T-helper 2 cell (primary cell): ENCODE measurements around the gene FILIP1.

Experiments used
- DNase-seq, 5 experiments: peaks; one replicate each; pipeline versions ENCODE4 v3.0.0 to v3.0.0-alpha.2; 2012 to 2022

The FILIP1 gene

DNA sequence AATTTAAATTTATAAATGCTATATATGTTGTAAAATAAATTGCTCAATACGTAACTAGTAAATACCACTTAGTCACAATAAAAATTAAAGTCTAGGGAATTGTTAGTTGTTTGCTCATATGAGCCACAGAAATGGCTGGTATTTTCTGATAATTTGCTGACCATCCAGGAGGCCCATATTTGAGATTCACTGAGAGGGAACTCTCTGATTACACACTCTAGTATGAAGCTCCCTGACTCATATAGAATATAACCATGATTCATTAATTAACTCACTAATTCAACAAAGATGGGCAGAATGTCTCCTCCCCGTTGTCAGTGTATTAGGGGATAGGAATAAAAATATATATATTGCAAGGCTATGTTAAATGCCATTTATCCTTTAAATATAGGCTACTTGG, 162.4 kb downstream of the FILIP1 start:
- no peak for DNase-seq

DNA sequence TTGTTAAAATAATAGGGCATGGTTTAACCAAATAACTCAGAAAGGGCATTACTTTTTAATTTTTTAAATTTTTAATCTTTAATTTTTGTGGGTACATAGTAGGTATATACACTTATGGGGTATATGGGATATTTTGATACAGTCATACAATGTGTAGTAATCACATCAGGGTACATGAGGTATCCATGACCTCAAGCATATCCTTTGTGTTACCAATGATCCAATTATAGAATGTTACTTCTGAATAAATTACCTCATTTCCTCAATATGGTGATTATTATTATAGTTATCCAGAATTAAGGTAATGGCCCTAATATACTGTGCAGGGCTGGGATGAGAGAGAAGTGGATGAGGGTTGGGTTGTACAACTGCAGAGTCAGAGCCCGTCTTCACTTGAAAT, 163.9 kb downstream of the FILIP1 start:
- no peak for DNase-seq

DNA sequence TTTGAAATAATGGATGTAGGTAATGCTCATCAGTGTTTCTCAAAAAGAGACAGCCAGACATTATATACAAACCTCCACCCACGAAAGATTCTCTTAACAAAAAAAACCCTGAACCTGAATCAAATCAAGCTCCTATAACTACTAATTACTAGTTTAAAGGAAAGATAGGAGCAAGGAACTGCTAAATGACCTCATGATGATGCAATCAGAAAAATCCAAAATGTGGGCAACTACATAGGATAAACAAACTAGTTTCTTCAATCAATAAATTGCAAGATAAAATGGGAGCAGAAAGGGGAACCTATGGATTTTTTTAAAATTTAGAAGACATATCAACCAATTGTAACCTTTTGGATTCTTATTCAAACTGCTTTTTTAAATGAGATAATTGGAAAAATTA, 165.8 kb downstream of the FILIP1 start:
- no peak for DNase-seq

DNA sequence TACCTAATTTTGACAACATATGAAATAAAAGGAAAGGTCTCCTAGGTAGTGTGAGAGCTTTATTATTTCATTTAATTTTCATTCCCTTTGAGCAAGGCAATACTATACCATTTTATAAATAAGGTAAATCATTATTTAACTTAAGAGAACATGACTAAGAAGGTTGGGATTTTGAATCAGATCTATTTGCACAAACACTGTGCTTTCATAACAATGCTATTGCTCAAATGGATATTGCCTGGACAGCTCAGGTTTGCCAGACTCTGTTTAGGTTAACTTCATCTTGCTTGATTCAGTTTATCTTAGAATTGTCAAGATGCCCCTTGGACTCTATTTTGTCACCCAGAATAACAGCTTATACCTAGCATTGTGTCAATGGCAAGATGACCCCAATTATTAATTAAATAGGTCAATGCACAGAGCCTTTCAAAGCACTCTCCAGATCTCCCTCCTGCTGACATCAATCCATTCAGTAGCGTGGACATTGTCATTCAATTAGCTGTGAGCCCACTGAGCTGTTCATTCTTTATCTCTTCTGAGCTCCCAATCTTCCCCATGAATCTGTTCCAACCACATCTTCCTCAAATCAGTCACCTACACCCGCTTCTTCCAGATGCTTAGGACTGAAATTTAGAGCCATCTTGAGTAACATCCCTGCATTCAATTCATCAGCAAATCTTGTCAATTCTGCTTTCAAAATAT, 166.9 kb downstream of the FILIP1 start:
- no peak for DNase-seq

DNA sequence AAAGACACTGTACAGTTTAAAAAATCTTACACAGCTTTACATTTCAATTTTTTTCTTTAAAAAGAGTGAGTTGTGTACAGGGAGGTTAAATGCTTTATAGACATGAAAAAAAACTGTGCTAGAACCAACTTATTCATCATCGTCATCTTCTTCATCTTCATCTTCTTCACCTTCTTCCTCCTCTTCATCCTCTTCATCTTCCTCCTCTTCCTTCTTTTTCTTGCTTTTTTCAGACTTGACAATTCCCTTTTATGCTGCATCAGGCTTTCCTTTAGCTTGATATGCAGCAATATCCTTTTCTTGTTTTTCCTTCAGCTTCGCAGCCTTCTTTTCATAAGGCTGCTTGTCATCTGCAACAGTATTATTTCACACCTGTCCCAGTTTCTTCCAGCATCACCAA, 174.7 kb downstream of the FILIP1 start:
- no peak for DNase-seq

DNA sequence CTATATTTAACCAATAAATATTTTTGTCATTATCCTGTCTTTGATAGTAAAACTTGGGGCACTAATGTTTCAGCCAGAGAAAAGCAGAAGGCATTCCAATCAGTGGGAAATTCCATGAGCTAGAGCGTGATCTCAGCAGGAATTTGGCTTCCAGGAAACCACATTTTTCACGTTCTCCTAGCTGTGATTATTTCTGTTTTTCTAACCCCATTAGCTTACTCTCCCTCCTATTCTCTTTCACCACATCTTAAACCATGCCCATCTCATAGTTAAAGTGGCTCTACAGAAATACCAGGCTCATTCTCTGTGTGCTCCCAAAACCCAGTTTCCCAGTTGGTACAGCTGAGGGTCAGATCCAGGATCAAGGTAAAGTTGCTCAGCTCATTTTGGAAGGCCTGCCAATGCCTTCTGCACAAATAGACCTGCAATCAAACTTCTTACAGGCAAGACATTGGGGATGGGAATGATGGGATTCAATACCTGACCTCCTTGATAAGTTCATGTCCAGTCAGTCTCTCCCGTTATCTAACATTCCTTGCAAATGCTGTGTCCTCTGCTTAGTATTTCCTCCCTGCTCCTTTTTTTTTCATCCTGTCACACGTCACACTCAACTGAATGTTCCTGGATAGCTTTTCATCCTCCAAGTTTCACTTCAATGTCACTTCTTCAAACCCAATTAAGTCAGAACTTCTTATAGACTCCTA, 175.9 kb downstream of the FILIP1 start:
- DNase-seq = no peak

DNA sequence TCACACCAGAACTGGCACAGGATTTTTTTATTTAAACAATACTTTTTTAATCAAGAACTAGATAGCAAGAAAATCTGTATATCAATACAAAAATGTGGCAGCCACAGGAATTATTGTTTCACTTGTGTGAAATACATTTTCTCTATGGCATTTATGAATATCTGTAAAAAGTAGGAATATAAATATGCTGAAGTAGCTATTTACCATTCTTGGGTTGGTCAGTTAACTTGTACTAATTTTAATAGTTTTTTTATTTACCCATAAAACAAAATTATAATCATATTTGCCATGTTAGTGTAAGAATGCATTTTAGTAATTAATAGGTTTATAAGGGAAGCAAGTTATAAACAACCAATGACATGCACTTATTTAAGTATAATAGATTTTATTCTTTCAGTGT, 177.6 kb downstream of the FILIP1 start:
- no peak for DNase-seq

DNA sequence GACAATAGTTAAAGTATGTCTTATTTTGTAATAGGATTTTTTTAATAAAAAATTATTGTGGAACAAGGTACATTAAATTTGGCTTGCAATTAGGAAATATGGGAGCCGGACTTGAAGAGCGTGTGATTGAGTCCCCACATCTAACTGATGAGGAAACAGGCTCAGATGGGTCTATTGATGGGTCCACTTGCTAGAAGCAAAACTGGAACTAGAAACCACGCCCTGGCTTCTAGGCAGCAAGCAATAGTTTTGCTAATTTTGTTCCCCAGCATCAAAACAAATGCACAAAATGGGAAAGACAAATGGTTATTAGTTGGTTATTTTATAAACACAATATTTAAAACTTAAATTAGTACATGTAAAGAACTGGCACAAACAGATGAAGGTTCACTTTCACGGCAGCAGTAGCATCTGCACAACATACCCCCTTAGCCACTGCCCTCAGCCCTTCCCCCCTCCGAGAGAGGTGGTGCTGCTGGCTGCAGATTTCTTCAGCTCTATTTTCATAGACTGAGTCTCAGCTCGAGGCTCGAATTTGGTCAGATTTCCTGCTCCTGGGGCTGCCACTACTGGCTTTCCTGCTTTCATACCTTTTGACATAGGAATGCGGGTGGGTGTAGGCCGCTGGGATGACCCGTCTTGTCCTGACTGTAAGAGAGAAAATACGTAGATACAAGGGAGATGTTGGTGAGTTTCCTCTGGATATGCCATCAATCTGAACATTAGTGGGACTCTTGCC, 185.2 kb downstream of the FILIP1 start:
- no peak for DNase-seq

DNA sequence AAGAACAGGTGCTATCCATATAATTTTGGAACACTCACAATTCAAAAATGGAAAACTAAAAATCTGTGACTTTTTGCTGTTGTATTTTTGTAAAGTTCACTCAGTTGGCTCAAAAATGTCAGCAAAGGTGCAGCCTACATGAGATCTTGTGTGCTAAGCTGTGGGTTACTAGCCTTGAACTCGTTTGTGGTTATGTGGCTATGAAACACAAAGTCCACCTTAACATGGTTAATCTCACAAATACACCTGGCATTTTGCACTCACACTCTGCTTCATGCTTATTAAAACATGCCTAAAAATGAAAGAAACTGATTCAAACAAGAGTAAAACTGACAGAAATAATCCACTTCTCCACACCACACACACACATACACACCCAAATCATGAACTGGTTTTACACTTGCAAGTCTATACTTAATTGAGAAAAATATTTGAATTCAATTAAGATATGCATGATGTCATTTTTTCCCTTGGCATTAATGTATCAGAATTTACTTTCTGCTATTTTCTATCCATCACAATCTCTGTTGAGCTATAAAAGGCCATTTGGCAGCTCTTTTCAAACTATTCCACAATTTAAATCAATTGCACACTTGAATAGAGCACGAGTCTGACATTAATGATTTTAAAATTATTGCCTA, 186.1 kb downstream of the FILIP1 start:
- peak in 1 of 5 experiments; percentile 38 for DNase-seq

DNA sequence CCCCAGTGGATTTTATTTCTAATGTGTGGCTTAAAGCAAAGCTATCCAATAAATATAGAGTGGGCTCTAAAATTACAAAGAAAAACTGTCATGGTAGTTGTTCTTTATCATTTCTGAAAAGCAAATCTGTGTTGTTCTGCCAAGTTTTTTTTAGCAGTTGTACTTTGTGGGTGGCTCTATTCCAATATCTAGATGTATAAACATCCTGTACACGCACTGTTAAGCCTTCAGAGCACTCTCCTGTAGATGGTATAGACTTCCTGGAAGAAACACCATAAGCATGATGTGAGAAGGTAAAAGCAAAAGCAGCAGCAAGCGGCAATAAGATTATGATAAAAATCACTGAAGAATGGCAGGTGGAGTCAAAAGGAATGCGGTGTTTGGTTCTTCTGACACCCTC, 187.5 kb downstream of the FILIP1 start:
- DNase-seq = peak in 1 of 5 experiments; percentile 67

DNA sequence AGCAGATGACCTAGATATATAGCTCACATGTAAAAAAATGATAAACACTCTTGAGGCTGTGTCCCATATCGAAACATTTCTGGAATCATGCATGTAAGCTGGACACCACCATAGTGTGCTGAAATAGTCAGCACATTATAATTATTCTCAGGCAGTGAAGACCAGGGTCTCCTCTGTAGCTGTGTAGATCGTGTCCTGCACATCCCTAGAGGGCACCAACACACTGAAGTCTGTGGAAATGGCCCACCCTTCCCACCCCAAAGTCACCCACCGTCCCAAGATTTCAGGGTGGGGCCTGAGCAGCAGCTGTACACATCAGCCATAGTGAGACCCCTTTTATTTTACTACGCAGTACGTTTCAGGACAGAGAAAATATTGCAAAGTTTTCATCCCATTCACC, 188.0 kb downstream of the FILIP1 start:
- DNase-seq = no peak

DNA sequence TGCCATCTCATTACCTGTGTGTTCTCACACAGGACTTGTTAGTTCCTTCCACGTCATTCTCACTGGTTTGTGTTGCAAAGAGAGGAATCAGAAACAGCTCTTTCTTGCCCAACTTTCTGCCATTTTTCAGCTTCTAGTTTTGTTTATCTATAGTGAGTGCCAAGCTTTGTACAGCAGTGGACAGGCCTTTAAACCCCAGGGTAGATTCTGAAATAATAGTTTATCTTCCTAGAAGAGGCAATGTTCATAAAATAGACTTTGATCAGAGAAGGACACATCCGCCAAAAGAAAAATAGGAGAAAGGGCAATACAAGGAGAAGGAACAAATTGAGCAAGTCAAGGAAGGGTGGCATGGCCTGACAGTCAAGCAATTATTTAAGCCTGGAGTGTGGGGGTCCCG, 191.3 kb downstream of the FILIP1 start:
- DNase-seq = no peak

DNA sequence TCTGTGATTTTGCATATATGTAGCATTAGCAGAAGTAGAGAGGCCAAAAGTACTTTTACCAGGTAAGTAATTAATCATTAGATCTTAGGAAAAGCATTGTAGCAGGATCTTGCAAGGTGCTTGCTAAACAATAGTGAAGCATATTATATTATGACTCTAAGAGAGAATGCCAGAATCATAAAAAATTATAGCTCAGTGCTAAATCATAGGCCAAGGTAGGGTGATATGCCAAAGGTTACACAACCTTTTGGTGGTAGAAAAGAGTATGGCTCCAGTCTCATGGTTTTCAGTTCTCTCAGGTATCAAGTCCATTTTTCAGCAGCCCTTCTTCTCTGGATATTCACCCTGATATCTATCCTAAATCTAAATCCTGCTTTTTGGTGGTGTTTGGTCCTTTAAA, 192.1 kb downstream of the FILIP1 start:
- DNase-seq = no peak

DNA sequence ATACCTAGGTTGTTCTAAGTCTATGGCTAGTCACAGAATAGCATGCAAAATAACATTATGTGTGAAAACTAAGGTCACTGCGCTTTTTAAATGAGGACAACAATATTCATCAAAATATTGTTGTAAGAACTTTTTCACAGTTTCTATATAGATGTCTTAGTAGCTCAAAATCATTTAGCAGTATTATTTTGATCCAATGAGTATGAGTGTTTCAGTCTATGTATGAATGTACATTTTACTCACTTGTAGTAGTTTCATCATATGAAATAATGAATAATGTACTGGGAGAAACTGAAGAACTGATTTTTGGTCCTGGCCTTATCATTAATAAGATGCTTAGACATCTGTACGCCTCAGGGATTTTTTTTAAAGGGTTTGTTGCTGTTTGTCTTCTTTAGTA, 192.5 kb downstream of the FILIP1 start:
- DNase-seq = no peak

DNA sequence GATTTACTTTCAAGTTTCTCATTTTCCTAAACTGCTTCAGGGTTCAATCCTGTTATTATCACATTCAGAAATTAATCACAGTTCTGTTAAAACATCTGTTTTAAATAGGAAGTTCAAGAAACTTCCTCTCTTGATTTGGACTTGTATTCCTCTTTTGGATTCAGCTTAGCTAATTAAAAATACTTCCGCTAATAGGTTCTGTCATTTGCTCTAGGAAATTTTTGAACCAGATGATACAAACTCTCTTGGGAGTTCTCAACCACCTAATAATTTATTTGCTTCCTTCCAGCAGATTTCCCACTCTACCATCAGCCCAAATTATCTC, 193.1 kb downstream of the FILIP1 start:
- no peak for DNase-seq

DNA sequence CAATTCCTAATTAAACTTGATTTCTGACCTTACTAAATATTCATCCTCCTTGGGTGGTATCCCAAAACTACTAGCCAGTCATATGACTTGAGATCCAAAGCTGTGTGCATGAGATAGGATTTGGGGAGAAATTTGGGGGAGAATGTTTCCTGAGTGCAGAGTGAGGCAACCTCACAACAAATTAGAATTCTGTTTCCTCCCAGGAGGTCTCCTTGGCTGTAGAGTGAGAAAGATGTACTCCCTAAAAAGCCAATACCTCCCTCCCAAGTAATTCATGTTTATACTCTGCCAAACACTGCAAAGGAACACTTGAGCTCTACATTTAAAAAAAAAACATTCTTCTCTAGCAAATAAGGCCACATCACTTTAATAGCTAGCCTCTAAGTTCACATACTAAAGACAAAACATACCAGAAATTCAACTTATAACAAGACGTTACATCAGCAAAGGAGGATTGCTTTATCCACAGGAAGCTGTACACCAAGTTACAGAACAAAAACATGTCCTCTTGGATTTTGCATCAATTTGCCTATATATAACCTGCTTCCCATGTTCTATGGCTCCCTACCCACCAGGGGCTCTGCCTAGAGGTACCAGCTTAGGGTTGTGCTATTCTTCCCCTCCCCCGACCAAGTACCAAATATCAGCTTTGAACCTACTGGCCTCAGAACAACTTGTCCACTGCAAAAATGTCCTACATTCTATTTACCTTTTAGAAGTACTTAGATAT, 193.6 kb downstream of the FILIP1 start:
- DNase-seq = no peak

DNA sequence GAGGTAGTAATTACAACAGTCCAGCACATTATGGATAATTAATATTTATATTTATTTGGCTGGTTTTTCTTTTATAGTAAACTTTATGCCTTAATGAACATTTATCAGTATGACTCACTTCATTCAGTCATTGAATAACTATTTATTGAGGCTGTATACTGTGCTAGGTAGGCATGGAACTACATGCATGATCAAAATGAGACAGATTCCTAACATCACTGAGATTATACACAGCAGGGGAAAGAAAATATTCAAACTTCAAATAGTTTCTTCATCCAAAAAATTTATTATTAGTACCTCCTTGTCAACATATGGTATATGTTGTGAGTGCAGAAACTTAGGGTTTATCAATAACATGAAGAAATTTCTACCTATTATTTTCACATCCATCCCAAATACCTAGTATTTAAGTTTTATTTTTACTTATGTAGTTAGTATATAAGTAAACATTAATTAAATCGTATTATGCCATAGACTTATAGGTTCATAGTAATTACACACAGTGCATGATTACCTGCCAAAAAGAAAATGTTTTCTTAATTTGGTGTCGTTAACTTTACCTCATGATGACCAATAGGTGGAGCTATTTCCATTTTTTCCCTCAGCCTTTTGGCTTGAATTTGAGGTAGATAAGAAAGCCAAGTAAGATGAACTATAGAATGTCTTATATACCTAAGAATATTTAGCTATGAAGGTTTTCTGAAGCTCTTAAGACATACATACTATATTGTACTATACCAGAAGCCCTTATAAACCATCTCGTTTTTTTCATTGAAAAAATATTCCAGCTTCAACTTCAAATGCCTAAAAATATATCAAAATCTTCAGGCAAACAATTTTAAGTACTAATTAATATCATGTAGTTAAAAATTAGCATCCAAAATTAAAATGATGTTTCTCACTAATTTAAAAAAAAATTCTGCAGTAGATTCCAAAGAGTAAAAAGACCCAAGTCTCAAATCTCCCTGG, 196.5 kb downstream of the FILIP1 start:
- DNase-seq = peak in 2 of 5 experiments; percentile 24 to 72

DNA sequence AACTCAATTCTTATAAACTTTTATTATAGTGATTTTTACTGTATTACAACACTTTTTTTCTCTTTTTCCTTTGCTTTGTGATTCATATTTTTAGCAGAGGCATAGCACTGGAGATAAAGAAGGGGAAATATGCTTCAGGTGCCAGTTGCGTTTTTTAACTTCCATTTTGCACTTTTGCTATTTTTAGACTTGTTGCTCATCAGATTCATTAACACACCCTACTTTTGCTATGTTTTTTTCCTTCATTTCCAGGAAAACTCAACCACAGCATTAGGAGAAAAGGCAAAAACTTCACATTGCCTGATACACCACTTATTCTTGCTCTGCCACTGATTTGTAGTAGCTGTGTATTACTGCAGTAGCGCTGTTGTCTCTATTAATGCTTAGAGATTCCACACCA, 201.0 kb downstream of the FILIP1 start:
- DNase-seq = no peak

DNA sequence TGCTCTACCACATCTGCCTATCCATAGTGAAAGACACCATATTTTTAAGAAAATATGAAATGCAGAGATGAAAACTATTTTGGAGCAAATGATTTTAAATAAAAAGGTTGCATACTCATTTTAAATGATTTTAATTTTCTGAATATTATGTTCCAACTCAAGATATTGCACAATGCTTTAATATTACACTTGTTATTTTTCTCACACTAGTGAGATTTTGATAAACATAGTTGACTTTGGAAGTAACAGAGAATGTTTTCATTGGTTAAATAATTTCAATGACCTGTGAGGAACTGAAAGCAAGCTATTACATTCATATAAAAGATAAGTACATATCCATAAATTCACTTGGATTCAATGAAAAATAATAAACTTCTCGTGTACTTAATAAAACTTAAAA, 201.9 kb downstream of the FILIP1 start:
- DNase-seq = no peak

DNA sequence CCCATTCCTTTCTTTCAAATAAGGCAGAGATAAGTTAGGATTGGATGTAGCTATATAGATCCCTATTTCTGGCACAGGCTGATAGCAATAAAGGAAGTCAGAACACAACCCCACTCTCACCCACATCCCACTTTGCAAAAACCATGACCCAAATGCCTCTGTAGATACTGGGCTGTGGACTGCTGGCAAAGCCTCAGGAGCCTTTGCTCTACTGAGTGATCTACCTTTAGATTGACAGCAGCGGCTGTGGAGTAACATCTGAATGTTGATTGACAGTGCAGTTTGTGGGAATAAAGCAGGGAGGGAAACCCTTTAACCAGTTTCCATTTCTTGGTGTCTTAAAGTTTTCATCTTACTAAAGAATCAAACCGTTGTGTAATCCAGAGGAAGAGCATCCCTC, 202.3 kb downstream of the FILIP1 start:
- no peak for DNase-seq

DNA sequence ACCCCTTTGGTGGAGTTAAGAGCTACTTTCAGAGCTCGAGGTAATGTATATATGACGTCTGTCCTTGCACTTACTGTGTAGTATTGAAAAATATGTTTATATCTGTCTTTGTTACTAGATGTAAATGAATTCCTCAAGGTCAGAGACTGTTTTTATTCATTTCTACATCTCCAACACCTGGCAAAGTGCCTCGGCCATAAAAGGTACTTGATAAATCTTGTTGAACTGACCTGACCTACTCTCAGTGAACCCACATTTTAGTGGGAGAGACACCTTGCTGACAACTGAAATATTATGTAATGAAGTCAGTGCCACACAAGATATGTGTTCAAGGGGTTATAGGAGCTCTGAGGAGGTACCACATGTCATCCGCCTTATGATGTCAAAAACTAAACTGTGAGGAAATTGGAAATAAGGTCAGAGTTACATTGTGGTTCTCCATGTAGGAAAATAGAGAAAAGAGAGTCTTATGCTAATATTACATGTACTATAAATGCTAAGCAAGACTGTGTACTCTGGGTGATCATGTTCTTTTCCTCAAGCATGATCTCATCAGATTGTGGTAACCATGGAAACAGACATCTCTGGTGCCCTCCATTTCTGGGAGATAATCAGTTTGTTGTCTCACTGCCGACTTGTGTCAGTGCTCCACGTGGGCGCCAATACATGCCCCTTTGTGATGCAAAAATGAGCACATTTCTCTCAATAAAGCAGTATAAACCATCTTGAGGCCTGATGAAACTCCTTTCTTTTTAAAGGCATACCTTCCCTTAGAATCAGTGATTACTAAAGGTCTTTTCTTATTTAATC, 203.3 kb downstream of the FILIP1 start:
- DNase-seq = no peak
